Muscle of leg (tissue), 11 donors: ENCODE results near the gene ADAMTS10. TPM values are rescaled to one million over a fixed set of nuclear protein-coding genes. Genes with fewer than 3 reads are reported as not detected.
"Not testable (repeated sequence)": the region's sequence is repeated elsewhere in the genome, so short reads cannot be mapped to it uniquely, and the experiment has no call there.

Experiments
- DNase-seq: peaks from one replicate; pipeline ENCODE4 v3.0.0; 2013
- H3K27ac ChIP-seq: one replicate; pipeline ENCODE4 v1.5.1; 2013; ENCODE audit warnings: mild to moderate bottlenecking, low read length, control low read depth
- H3K27me3 ChIP-seq: one replicate; pipeline ENCODE4 v1.6.1; 2013; ENCODE audit warnings: low read length; ENCODE audit not compliant: control insufficient read depth, insufficient read depth
- H3K36me3 ChIP-seq: one replicate; pipeline ENCODE4 v1.6.1; 2013; ENCODE audit warnings: low read length; ENCODE audit not compliant: control insufficient read depth, insufficient read depth
- H3K4me1 ChIP-seq: one replicate; pipeline ENCODE4 v1.6.1; 2013; ENCODE audit warnings: low read length; ENCODE audit not compliant: control insufficient read depth, insufficient read depth
- H3K4me3 ChIP-seq: one replicate; pipeline ENCODE4 v1.5.1; 2013; ENCODE audit warnings: low read length, control low read depth
- H3K9me3 ChIP-seq: replicated peaks from 2 replicates; pipeline ENCODE4 v1.6.1; 2013; ENCODE audit warnings: low read depth, low read length; ENCODE audit not compliant: control insufficient read depth
- WGBS: methylation state at CpG from one replicate; pipeline ENCODE4 v1.1.5; 2013; ENCODE audit warnings: missing lambda C conversion rate; ENCODE audit not compliant: insufficient coverage; 5-methylcytosine and 5-hydroxymethylcytosine counted together
- polyA plus RNA-seq, 8 donors: library from polyadenylated mRNA; unstranded; fragments of 120-200 nt; gene quantifications; one replicate each; pipeline versions ENCODE4 v1.2.1 to v1.2.3, GENCODE V29; 2013; ENCODE audit warnings: inconsistent platforms in 1 of 8, low replicate concordance in 1 of 8; ENCODE audit not compliant: insufficient read length in 8 of 8, insufficient read depth in 1 of 8
- total RNA-seq: library from RNA; stranded (reverse); fragments of 120-200 nt; gene quantifications from one replicate; pipeline ENCODE4 v1.2.4, GENCODE V29; 2013

The ADAMTS10 gene
- total and polyA plus RNA-seq, 9 donors, result 25.2 to 40.4 (median 32.2) TPM

DNA sequence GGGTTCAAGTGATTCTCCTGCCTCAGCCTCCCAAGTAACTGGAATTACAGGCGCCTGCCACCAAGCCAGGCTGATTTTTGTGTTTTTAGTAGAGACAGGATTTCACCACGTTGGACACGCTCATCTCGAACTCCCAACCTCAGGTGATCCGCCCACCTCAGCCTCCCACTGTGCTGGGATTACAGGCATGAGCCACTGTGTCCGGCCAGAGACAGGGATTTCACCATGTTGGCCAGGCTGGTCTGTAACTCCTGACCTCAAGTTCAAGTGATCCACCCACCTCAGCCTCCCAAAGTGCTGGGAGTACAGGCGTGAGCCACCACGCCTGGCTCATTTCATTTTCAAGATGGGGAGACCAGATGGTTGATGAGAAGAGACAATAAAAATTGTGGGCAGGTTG is 45.6 kb downstream of the ADAMTS10 start:
- H3K9me3 ChIP-seq, H3K27ac ChIP-seq, H3K27me3 ChIP-seq, H3K36me3 ChIP-seq, DNase-seq, H3K4me3 ChIP-seq, H3K4me1 ChIP-seq: not testable (repeated sequence)
- 86% methylated on average over 7 of the region's 8 CpGs for WGBS

DNA sequence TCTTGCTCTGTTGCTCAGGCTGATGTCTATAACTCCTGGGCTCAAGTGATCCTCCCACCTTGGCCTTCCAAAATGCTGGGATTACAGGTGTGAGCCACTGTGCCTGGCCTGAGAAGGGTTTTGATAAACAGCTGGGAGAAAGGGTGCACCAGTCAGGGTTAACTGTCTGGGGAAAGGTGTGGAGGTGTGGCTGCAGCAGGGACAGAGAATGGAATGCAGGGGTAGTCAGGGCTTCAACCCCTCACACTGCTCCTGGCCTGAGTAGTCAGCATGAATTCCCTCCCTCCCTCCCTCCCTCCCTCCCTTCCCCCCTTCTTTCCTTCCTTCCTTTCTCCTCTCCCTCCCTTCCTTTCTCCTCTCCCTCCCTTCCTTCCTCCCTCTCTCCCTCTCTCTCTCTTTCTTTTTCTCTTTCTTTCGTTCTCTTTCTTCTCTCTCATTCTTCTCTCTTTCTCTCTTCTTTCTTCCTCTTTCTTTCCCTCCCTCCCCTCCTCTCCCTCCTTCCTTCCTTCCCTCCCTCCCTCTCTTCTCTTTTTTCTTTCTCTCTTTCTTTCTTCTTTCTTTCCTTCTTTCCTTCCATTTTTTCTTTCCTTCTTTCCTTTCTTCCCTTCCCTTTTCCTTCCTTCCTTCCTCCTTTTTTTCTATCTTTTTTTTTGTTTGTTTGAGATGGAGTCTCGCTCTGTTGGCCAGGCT is 49.3 kb downstream of the ADAMTS10 start:
- no peak overlapping the region for H3K27ac ChIP-seq
- no peak overlapping the region for H3K4me3 ChIP-seq
- H3K27me3 ChIP-seq, result no peaks in the 10 kb centered on the region
- H3K36me3 ChIP-seq, result no peaks in the 10 kb centered on the region
- no peaks in the 10 kb centered on the region for H3K9me3 ChIP-seq
- WGBS, result 29% methylated on average over 1 of the region's 2 CpGs
- no peak for DNase-seq
- no peaks in the 10 kb centered on the region for H3K4me1 ChIP-seq

DNA sequence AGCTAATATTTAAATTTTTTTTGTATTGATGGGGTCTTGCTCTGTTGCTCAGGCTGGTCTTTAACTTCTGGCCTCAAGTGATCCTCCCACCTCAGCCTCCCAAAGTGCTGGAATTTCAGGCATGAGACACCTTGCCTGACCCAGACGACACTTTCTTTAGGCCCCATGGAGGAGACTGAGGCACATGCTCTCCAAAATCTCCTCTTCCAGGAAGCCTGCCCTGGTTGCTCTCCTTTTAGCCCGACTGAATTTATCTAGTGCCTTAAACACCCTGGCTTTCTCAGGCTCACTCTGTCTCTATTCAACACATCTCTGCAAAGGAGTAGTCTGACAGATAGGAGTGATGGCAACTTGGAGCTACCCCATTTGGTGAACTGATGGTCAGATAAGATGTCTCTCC is 52.2 kb downstream of the ADAMTS10 start:
- Histone ChIP-seq H3K27ac (no peak overlapping the region), H3K9me3 (no peaks in the 10 kb centered on the region), H3K4me1 (no peaks in the 10 kb centered on the region), H3K4me3 (no peak overlapping the region), H3K36me3 (no peaks in the 10 kb centered on the region), H3K27me3 (no peaks in the 10 kb centered on the region)
- no peak for DNase-seq
- WGBS, result 52% methylated on average over 2 of the region's 2 CpGs

DNA sequence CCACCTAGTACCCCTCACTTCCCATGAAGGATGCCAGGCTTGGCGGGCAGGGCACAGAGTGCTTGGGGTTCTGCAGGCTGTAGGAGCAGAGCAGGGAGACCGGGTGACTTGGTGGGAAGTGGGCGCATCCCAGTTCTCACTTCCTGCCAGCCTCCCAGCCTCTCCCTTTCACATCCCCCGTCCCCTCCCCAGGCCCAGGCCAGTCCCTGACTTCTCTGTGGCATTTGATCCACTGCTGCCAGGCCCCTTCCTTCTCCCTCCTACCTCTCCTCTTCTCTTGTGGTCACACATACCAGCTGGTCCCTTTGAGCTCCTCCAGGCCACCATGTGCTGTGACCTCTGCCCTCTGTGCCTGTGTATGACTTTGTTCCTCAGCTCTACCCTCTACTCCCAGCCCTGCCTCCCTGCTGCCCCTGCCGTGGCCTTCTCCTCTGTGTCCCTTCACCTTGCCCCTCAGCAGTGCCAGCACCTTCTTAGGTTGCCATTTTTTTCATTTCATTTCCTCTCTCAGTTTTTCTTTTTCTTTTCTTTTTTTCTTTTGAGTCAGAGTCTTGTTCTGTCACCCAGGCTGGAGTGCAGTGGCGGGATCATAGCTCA is 52.8 kb downstream of the ADAMTS10 start:
- Histone ChIP-seq H3K36me3 (no peaks in the 10 kb centered on the region), H3K27ac (no peak overlapping the region), H3K27me3 (no peaks in the 10 kb centered on the region), H3K4me3 (no peak overlapping the region), H3K9me3 (no peaks in the 10 kb centered on the region), H3K4me1 (no peaks in the 10 kb centered on the region)
- no peak for DNase-seq
- 41% methylated on average over 3 of the region's 6 CpGs for WGBS

DNA sequence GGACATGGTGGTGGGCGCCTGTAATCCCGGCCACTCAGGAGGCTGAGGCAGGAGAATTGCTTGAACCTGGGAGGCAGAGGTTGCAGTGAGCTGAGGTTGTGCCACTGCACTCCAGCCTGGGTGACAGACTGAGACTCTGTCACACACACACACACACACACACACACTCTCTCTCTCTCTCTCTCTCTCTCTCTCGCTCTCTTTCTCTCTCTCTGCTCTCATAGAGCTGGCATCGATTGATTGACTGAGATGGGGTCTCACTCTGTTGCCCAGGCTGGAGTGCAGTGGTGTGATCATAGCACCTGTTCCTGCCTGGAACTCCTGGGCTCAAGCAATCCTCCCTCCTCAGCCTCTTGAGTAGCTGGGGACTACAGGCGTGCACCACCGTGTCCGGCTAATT is 56.8 kb downstream of the ADAMTS10 start:
- not testable (repeated sequence) for H3K4me1 ChIP-seq, H3K4me3 ChIP-seq, H3K36me3 ChIP-seq, DNase-seq, H3K9me3 ChIP-seq, H3K27me3 ChIP-seq, H3K27ac ChIP-seq
- 100% methylated on average over 4 of the region's 7 CpGs for WGBS

DNA sequence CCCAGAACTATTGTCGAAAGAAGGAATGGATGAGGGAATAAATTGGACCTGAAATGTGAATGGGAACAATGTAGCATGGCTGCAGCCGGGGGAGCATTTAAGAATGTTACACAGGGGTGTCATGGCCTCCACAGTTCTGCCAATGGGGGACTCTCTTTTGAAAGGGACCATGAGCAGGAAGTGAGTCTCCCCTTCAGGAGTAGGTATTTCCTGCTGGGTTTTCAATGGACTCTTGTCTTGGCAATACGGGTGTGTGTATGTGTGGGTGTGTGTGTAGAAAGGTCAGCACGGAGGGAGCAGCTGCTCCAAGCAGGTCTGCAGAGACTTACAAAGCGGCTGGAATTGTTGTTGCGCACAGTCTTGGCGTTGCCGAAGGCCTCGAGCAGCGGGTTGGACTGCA is 57.7 kb downstream of the ADAMTS10 start:
- Histone ChIP-seq H3K36me3 (peaks cover 6% of the 10 kb centered on the region), H3K4me3 (no peak overlapping the region), H3K27me3 (no peaks in the 10 kb centered on the region), H3K4me1 (no peaks in the 10 kb centered on the region), H3K9me3 (no peaks in the 10 kb centered on the region), H3K27ac (no peak overlapping the region)
- WGBS, result 75% methylated on average over 8 of the region's 10 CpGs
- DNase-seq, result no peak

DNA sequence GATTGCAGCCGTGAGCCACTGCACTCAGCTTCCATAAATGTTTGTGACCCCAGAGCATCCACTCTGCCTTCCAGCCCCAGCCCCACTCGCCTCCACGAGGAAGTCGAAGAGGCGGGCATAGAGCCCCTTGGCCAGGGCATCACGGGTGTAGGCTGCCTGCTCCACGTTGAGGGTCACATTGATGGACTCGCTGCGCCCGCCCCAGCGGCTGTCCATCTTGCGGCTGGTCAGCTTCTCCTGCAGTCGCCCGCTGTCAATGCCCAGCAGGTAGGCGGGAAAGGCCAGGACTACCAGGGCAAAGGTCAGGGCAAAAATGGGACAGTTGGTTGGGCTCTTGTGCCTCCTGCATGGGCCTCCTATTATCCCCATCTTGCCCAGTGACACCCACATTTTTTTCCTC is 60.4 kb downstream of the ADAMTS10 start:
- Histone ChIP-seq H3K36me3 (peaks cover 22% of the 10 kb centered on the region), H3K27ac (no peak overlapping the region), H3K27me3 (no peaks in the 10 kb centered on the region), H3K4me3 (no peak overlapping the region), H3K4me1 (no peaks in the 10 kb centered on the region), H3K9me3 (no peaks in the 10 kb centered on the region)
- 92% methylated on average over 13 of the region's 15 CpGs for WGBS
- DNase-seq, result no peak

DNA sequence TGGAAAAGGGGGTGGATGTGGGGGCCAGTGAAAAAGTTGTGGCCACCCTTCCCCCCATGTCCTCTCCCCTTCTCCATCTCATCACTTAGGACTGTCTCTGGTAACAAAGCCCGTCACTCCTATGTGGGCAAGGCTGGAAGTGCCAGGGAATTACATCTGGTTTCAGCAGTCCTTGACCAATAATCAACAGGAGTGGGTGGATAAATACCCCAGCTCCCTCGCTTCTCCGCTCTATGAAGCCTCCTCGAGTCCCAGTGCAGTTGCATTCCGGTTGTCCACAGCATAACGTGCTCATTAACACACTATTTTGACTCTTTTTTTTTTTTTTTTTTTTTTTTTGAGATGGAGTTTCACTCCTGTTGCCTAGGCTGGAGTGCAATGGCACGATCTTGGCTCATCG is 64.8 kb downstream of the ADAMTS10 start:
- 95% methylated on average over 2 of the region's 8 CpGs for WGBS
- Histone ChIP-seq H3K9me3 (no peaks in the 10 kb centered on the region), H3K36me3 (peaks cover 23% of the 10 kb centered on the region), H3K4me1 (no peaks in the 10 kb centered on the region), H3K4me3 (no peak overlapping the region), H3K27me3 (no peaks in the 10 kb centered on the region), H3K27ac (no peak overlapping the region)
- no peak for DNase-seq

DNA sequence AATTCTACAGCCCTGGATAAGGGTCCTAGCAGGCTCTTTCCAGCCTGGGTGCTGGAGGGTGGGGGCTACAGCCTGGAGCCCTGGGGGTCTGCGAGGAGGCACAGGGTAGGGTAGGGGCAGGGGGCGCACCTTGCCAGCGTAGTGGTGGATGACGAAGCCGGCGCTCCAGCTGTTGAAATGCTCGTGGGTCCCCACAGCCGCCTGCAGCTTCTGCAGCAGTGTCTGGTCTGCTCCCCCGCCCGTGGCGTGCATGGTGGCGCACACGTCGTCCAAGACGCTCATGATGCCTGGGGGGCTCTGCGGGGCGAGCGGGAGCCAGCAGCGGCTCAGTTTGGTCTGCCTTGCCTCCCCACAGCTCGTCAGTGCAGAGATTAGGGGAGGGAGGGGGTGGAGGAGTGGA is 66.3 kb downstream of the ADAMTS10 start:
- no peak overlapping the region for H3K4me3 ChIP-seq
- H3K36me3 ChIP-seq, result peaks cover 24% of the 10 kb centered on the region
- DNase-seq, result no peak
- WGBS, result 92% methylated on average over 20 of the region's 20 CpGs
- H3K4me1 ChIP-seq, result no peaks in the 10 kb centered on the region
- H3K27me3 ChIP-seq, result no peaks in the 10 kb centered on the region
- no peak overlapping the region for H3K27ac ChIP-seq
- no peaks in the 10 kb centered on the region for H3K9me3 ChIP-seq

DNA sequence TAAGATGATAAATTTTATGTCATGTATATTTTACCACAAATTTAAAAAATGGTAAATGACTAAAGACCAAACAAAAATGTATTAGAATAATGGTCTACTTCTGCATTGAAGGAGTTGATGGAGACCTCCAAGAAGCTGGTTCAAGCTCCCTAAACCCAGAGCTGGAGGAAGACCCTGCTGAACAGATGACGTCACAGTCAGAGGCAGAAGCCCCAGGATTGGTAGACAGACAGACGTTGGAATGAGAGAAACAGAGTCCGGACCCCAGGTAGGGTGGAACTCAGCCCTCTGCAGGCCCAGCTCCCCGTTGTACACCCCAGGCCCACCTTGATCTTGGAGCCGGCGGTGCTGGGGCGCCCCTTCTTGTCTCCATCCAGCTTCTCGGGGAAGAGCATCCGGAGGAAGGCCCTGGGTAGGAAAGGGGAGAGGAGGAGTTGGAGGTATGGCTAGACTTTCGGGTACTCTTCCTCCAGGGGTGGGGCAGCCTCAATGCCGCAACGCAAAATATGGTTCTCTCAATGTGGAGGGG is 70.8 kb downstream of the ADAMTS10 start:
- peaks cover 4% of the 10 kb centered on the region for H3K36me3 ChIP-seq
- DNase-seq, result no peak
- no peak overlapping the region for H3K4me3 ChIP-seq
- H3K4me1 ChIP-seq, result no peaks in the 10 kb centered on the region
- no peak overlapping the region for H3K27ac ChIP-seq
- no peaks in the 10 kb centered on the region for H3K9me3 ChIP-seq
- WGBS, result 84% methylated on average over 8 of the region's 12 CpGs
- H3K27me3 ChIP-seq, result no peaks in the 10 kb centered on the region
